Measurements from ENCODE around the gene GNPTG. TPM values are rescaled to one million over a fixed set of nuclear protein-coding genes. Genes with fewer than 3 reads are reported as not detected.

GNPTG gene
- total RNA-seq, 1 donor from 2014 or later, result 36.1 TPM

Other genes with a start within 250 kb of the GNPTG start
- 0.24 and 0.25 TPM in 2 replicates for gene CACNA1H, start 198.8 kb upstream of the GNPTG start, total RNA-seq
- gene TPSG1, start 126.7 kb upstream of the GNPTG start, total RNA-seq, result not detected in 2 replicates
- gene TPSB2, start 121.7 kb upstream of the GNPTG start, total RNA-seq, result not detected in 2 replicates
- gene TPSAB1, start 111.2 kb upstream of the GNPTG start, total RNA-seq, result not detected in 2 replicates
- not detected in 2 replicates for gene TPSD1, start 95.9 kb upstream of the GNPTG start, total RNA-seq
- gene UBE2I, start 42.3 kb upstream of the GNPTG start, total RNA-seq, result 217 and 224 TPM in 2 replicates
- gene BAIAP3, start 18.3 kb upstream of the GNPTG start, total RNA-seq, result 1.4 and 1.8 TPM in 2 replicates
- gene TSR3, start 53 bp upstream of the GNPTG start, total RNA-seq, result 53.7 and 60.0 TPM in 2 replicates
- gene UNKL, start 62.8 kb downstream of the GNPTG start, total RNA-seq, result 43.3 and 47.9 TPM in 2 replicates
- 13.2 and 16.4 TPM in 2 replicates for gene UQCC4, start 68.8 kb downstream of the GNPTG start, total RNA-seq
- not detected in 2 replicates for gene PERCC1, start 79.1 kb downstream of the GNPTG start, total RNA-seq
- 1.8 and 3.2 TPM in 2 replicates for gene CCDC154, start 92.6 kb downstream of the GNPTG start, total RNA-seq
- gene CLCN7, start 123.1 kb downstream of the GNPTG start, total RNA-seq, result 80.8 and 81.0 TPM in 2 replicates
- not detected in 2 replicates for gene PTX4, start 137.0 kb downstream of the GNPTG start, total RNA-seq
- 55.7 and 56.6 TPM in 2 replicates for gene TELO2, start 141.4 kb downstream of the GNPTG start, total RNA-seq
- 49.2 and 49.9 TPM in 2 replicates for gene TMEM204, start 181.7 kb downstream of the GNPTG start, total RNA-seq